Stimulated activated CD4-positive, alpha-beta T cell treated with anti-CD3 and anti-CD28 coated beads, Interleukin-15, amount 100 ng/mL, for 48 hours (primary cell): Measurements from ENCODE around the gene HSD17B3.
"Not testable (repeated sequence)": the region's sequence is repeated elsewhere in the genome, so short reads cannot be mapped to it uniquely, and the experiment has no call there.

Experiments used
- DNase-seq, 2 donors: peaks; one replicate each; pipeline ENCODE4 v3.0.0-alpha.2; 2020; ENCODE audit warnings: low read depth in 2 of 2

Gene HSD17B3

DNA sequence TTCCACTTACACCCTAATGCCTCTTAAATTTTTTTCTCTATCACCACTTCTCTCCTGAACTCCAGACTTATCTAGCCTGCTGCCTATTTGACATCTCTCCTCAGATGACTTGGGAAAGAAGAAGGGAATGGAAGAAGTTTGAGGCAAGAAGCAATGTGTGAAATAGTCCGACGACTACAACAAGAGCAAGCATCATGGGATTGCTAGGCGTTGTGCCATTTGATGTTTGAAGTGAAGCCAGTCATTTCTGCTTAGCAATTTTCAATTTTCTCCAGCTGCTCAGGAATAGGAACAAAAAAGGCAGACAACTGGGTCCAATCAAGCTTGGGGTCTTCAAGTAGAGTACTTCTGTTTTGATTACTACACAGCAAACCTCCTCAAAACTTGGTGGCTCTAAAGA, 106.4 kb downstream of the HSD17B3 start:
- DNase-seq = no peak

- DNase-seq = no peak
Measured at GRCh38 chr9:96193236-96193755, 108.7 kb downstream of the HSD17B3 start.

- DNase-seq = no peak
Measured at GRCh38 chr9:96192710-96193109, 109.3 kb downstream of the HSD17B3 start.

DNA sequence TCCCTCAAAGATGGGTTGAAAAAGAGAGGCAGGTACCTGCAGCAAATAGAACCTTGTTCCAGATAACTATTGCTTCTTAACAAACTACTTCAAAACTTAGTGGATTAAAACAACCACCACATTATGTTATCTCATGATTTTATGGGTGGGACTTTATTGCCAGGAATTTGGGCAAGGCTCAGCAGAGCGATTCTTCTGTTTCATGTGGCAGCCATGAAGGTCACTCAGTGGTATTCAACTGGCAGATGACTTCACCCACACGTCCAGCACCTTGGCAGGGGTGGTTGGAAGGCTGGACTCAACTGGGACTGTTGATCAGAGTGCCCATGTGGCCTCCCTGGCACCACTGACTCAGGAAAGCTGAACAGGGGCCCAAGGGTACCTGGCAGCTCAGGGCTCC, 112.0 kb downstream of the HSD17B3 start:
- DNase-seq = no peak

GRCh38 chr9:96189581-96189980, 112.4 kb downstream of the HSD17B3 start:
- not testable (repeated sequence) for DNase-seq

- DNase-seq = no peak
Measured at GRCh38 chr9:96188571-96188970, 113.4 kb downstream of the HSD17B3 start.

DNA sequence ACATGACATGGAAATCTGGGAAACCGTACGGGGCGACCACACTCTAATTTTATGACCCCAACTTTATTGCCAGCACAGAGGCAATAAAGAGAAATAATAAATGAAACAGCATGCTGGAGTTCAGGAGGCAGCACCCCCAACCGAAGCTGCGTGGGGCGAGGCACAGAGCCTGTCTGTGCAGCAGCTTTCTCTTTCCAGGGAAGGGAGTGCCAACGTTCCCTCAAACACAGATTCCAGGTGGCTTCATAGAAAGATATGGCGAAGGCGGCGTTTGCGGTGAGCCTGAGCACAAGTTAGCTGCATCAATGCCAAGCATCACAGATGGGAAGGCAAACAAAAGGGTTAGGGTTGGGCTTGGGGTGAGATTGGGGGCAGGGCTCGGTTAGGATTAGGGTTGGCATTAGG, 114.8 kb downstream of the HSD17B3 start:
- no peak for DNase-seq

- DNase-seq = no peak
Measured at GRCh38 chr9:96186591-96187011, 115.4 kb downstream of the HSD17B3 start.

- no peak for DNase-seq
Measured at GRCh38 chr9:96185518-96186156, 116.3 kb downstream of the HSD17B3 start.
